ENCODE results near the gene RANGAP1. TPM values are rescaled to one million over a fixed set of nuclear protein-coding genes. Genes with fewer than 3 reads are reported as not detected.

The RANGAP1 gene
- total RNA-seq, 4 donors from 2014 or later = 112 to 120 (median 114) TPM

DNA sequence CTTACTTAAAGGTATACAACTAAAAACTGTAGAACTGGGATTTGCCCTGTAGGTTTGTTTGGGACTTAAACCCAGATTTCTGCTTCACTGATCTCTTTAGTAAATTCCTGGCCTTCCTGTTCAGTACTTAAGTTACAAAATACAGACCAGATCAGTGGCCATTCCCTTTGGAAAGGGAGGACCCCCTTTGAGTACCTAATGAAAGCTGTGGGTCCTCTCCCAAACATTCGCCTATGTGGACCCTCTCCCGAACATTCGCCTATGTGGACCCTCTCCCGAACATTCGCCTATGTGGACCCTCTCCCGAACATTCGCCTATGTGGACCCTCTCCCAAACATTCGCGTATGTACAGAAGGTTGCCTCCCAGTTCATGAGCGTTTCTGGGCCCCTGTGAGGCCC lies 70.6 kb downstream of the RANGAP1 start:
- DNase-seq (ENCODE audit: low spot score in 2 of 2) = no peak
- TF ChIP-seq POLR2AphosphoS5 (IDR thresholded peaks at IDR 0.05) (no peak), POLR2A (IDR thresholded peaks at IDR 0.05) (no peak), EP300 (IDR thresholded peaks at IDR 0.05) (no peak)
- Histone ChIP-seq H3K4me3 (no peak overlapping the region), H3K9me3 (no peaks in the 10 kb centered on the region), H3K27me3 (no peaks in the 10 kb centered on the region), H3K4me1 (peaks cover 13% of the 10 kb centered on the region), H3K27ac (no peak overlapping the region), H3K36me3 (peaks cover 42% of the 10 kb centered on the region)
- WGBS = 96% methylated on average over 10 of the region's 10 CpGs

- Histone ChIP-seq H3K36me3 (peaks cover 19% of the 10 kb centered on the region), H3K9me3 (no peaks in the 10 kb centered on the region), H3K4me1 (peaks cover 10% of the 10 kb centered on the region), H3K4me3 (no peak overlapping the region), H3K27me3 (no peaks in the 10 kb centered on the region), H3K27ac (no peak overlapping the region)
- 92% methylated on average over 9 of the region's 9 CpGs for WGBS
- DNase-seq (ENCODE audit: low spot score in 2 of 2) = no peak
- TF ChIP-seq POLR2AphosphoS5 (IDR thresholded peaks at IDR 0.05) (no peak), POLR2A (IDR thresholded peaks at IDR 0.05) (no peak), EP300 (IDR thresholded peaks at IDR 0.05) (no peak), CTCF (IDR thresholded peaks at IDR 0.05) (no peak)
Measured at GRCh38 chr22:41206719-41207118, 79.3 kb downstream of the RANGAP1 start.

- Histone ChIP-seq H3K4me1 (peaks cover 10% of the 10 kb centered on the region), H3K36me3 (peaks cover 10% of the 10 kb centered on the region), H3K27me3 (no peaks in the 10 kb centered on the region), H3K9me3 (no peaks in the 10 kb centered on the region), H3K4me3 (peak within 1 kb of the TSS; percentile 72), H3K27ac (peak within 1 kb of the TSS; percentile 74)
- WGBS = 2% methylated on average over 46 of the region's 47 CpGs
- DNase-seq (ENCODE audit: low spot score in 2 of 2) = peak; percentile 99
- TF ChIP-seq CTCF (IDR thresholded peaks at IDR 0.05) (no peak), EP300 (IDR thresholded peaks at IDR 0.05) (no peak), POLR2AphosphoS5 (IDR thresholded peaks at IDR 0.05) (peak in 2 of 3 donors; percentile 71 to 73), POLR2A (IDR thresholded peaks at IDR 0.05) (no peak)
Measured at GRCh38 chr22:41204992-41205900, 80.7 kb downstream of the RANGAP1 start, which contains the start of gene L3MBTL2. TSS of gene L3MBTL2 (plus strand) at chr22:41205312. CDS start at chr22:41205363, 51 bp downstream.

GRCh38 chr22:41204066-41204465 lies 81.9 kb downstream of the RANGAP1 start:
- H3K27me3 ChIP-seq = no peaks in the 10 kb centered on the region
- WGBS = 66% methylated on average over 6 of the region's 6 CpGs
- peaks cover 10% of the 10 kb centered on the region for H3K4me1 ChIP-seq
- no peak for TF ChIP-seq CTCF (IDR thresholded peaks at IDR 0.05)
- TF ChIP-seq POLR2AphosphoS5 (IDR thresholded peaks at IDR 0.05) = no peak
- no peak for TF ChIP-seq POLR2A (IDR thresholded peaks at IDR 0.05)
- TF ChIP-seq EP300 (IDR thresholded peaks at IDR 0.05) = no peak
- no peak overlapping the region for H3K4me3 ChIP-seq
- no peaks in the 10 kb centered on the region for H3K9me3 ChIP-seq
- H3K36me3 ChIP-seq = peaks cover under 1% of the 10 kb centered on the region
- no peak overlapping the region for H3K27ac ChIP-seq
- no peak for DNase-seq (ENCODE audit: low spot score in 2 of 2)

DNA sequence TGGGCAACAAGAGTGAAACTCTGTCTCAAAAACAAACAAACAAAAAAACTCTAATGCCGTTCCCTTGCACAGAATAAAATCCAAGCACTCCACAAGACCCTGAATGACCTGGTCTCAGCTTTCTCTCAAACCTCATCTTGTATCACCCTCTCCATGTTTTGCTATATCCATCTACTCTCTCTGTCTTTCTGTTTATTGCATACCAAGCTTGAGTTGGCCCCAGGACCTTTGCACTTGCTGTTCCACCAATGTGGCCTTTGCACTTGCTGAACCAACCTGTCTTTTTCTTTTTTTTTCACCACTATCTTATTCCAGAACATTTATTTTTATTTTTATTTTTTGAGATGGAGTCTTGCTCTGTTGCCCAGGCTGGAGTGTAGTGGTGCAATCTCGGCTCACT lies 82.9 kb downstream of the RANGAP1 start:
- no peak overlapping the region for H3K4me3 ChIP-seq
- 93% methylated on average over 2 of the region's 2 CpGs for WGBS
- no peak for TF ChIP-seq POLR2AphosphoS5 (IDR thresholded peaks at IDR 0.05)
- H3K27me3 ChIP-seq = no peaks in the 10 kb centered on the region
- no peak for DNase-seq (ENCODE audit: low spot score in 2 of 2)
- no peak overlapping the region for H3K27ac ChIP-seq
- H3K36me3 ChIP-seq = no peaks in the 10 kb centered on the region
- H3K4me1 ChIP-seq = peaks cover 19% of the 10 kb centered on the region
- H3K9me3 ChIP-seq = no peaks in the 10 kb centered on the region

- TF ChIP-seq POLR2AphosphoS5 (IDR thresholded peaks at IDR 0.05) = no peak
- no peak for TF ChIP-seq CTCF (IDR thresholded peaks at IDR 0.05)
- TF ChIP-seq EP300 (IDR thresholded peaks at IDR 0.05) = no peak
- no peak for TF ChIP-seq POLR2A (IDR thresholded peaks at IDR 0.05)
- Histone ChIP-seq H3K36me3 (no peaks in the 10 kb centered on the region), H3K27me3 (no peaks in the 10 kb centered on the region), H3K4me1 (peaks cover 30% of the 10 kb centered on the region), H3K9me3 (no peaks in the 10 kb centered on the region), H3K27ac (no peak overlapping the region), H3K4me3 (no peak overlapping the region)
- no peak for DNase-seq (ENCODE audit: low spot score in 2 of 2)
- 56% methylated on average over 10 of the region's 10 CpGs for WGBS
Measured at GRCh38 chr22:41201141-41201540, 84.8 kb downstream of the RANGAP1 start.
